Stimulated activated CD4-positive, alpha-beta T cell treated with anti-CD3 and anti-CD28 coated beads, Interleukin-12 subunit alpha, Interleukin-12 subunit beta, amount 100 ng/mL, for 24 hours (primary cell): ENCODE data around the gene SND1.
"Not testable (repeated sequence)": the region's sequence is repeated elsewhere in the genome, so short reads cannot be mapped to it uniquely, and the experiment has no call there.

Experiments used
- DNase-seq, 2 experiments: peaks; one replicate each; pipeline ENCODE4 v3.0.0-alpha.2; 2020; ENCODE audit warnings: low read depth in 2 of 2

The SND1 gene

GRCh38 chr7:127652333-127653248, 597 bp downstream of the SND1 start:
- DNase-seq, result no peak

GRCh38 chr7:127653396-127653795, 1.4 kb downstream of the SND1 start:
- DNase-seq, result no peak

GRCh38 chr7:127654404-127655394, 2.7 kb downstream of the SND1 start:
- DNase-seq, result no peak

GRCh38 chr7:127655720-127656119, 3.7 kb downstream of the SND1 start:
- no peak for DNase-seq

- DNase-seq, result no peak
These were observed 5.5 kb downstream of the SND1 start for GRCh38 chr7:127657500-127657899.

- no peak for DNase-seq
These were observed 7.1 kb downstream of the SND1 start for GRCh38 chr7:127658970-127659630.

- DNase-seq, result no peak
These were observed 13.9 kb downstream of the SND1 start for GRCh38 chr7:127665922-127666321.

- no peak for DNase-seq
These were observed 14.6 kb downstream of the SND1 start for GRCh38 chr7:127666602-127667001.

GRCh38 chr7:127667017-127667670, 15.2 kb downstream of the SND1 start:
- DNase-seq, result no peak

GRCh38 chr7:127667759-127668530, 16.0 kb downstream of the SND1 start:
- DNase-seq, result no peak

- no peak for DNase-seq
These were observed 19.3 kb downstream of the SND1 start for GRCh38 chr7:127671341-127671740.

GRCh38 chr7:127673902-127674301, 21.9 kb downstream of the SND1 start:
- DNase-seq, result no peak

GRCh38 chr7:127674361-127674760, 22.4 kb downstream of the SND1 start:
- DNase-seq, result no peak

GRCh38 chr7:127674923-127675322, 22.9 kb downstream of the SND1 start:
- DNase-seq, result not testable (repeated sequence)

- DNase-seq, result no peak
These were observed 23.7 kb downstream of the SND1 start for GRCh38 chr7:127675721-127676120.

- DNase-seq, result no peak
These were observed 25.6 kb downstream of the SND1 start for GRCh38 chr7:127677433-127678230.

GRCh38 chr7:127678337-127678736, 26.3 kb downstream of the SND1 start:
- DNase-seq, result no peak

GRCh38 chr7:127678947-127679346, 27.0 kb downstream of the SND1 start:
- no peak for DNase-seq

GRCh38 chr7:127680983-127681382, 29.0 kb downstream of the SND1 start:
- no peak for DNase-seq

GRCh38 chr7:127682140-127682539, 30.1 kb downstream of the SND1 start:
- DNase-seq, result no peak
